Liver (tissue), 3 donors: ENCODE data around the gene DNAH1.

Experiments
- ATF3 ChIP-seq: IDR thresholded peaks from 2 replicates; pipeline ENCODE4 v1.6.1; 2016; ENCODE audit warnings: antibody characterized with exemption
- CTCF ChIP-seq: fragments of 150-350 bp; IDR thresholded peaks from 2 replicates; pipeline ENCODE4 v1.5.1; 2017; ENCODE audit warnings: improper control_type of control experiment, low read depth, low read length; ENCODE audit not compliant: missing input control
- EGR1 ChIP-seq, 2 donors: IDR thresholded peaks; 2 replicates each; pipeline ENCODE4 v1.6.1; 2016 to 2018; ENCODE audit warnings: antibody characterized with exemption in 2 of 2, low read depth in 2 of 2
- GABPA ChIP-seq, 2 donors: IDR thresholded peaks in 1 of 2; conservative IDR thresholded peaks in 1 of 2; 2 replicates each; pipeline ENCODE4 v1.6.1; 2016; ENCODE audit warnings: antibody characterized with exemption in 2 of 2, mild to moderate bottlenecking in 1 of 2, moderate library complexity in 1 of 2
- HNF4G ChIP-seq: IDR thresholded peaks from 2 replicates; pipeline ENCODE4 v1.6.1; 2016; ENCODE audit warnings: antibody characterized with exemption
- JUND ChIP-seq, 2 donors: IDR thresholded peaks; 2 replicates each; pipeline ENCODE4 v1.6.1; 2016; ENCODE audit warnings: antibody characterized with exemption in 2 of 2
- MAX ChIP-seq: IDR thresholded peaks from 2 replicates; pipeline ENCODE4 v1.6.1; 2016; ENCODE audit warnings: antibody characterized with exemption
- RAD21 ChIP-seq, 2 donors: IDR thresholded peaks; 2 replicates each; pipeline ENCODE4 v1.6.1; 2016; ENCODE audit warnings: antibody characterized with exemption in 2 of 2, mild to moderate bottlenecking in 2 of 2
- REST ChIP-seq: IDR thresholded peaks from 2 replicates; pipeline ENCODE4 v1.6.1; 2016; ENCODE audit warnings: antibody characterized with exemption, mild to moderate bottlenecking
- SP1 ChIP-seq: IDR thresholded peaks from 2 replicates; pipeline ENCODE4 v1.6.1; 2018; ENCODE audit warnings: antibody characterized with exemption, mild to moderate bottlenecking
- TAF1 ChIP-seq: conservative IDR thresholded peaks from 2 replicates; pipeline ENCODE4 v1.6.1; 2016; ENCODE audit warnings: antibody characterized with exemption, mild to moderate bottlenecking
- YY1 ChIP-seq: IDR thresholded peaks from 2 replicates; pipeline ENCODE4 v1.6.1; 2016; ENCODE audit warnings: antibody characterized with exemption, mild to moderate bottlenecking
- ZBTB33 ChIP-seq: IDR thresholded peaks from 2 replicates; pipeline ENCODE4 v1.6.1; 2016; ENCODE audit warnings: antibody characterized with exemption
- donor health status: healthy.
- donor health status: healthy.

GRCh38 chr3:52341123-52341522 lies 25.0 kb downstream of the DNAH1 start:
- TF ChIP-seq RAD21 (IDR thresholded peaks at IDR 0.05) (no peak), CTCF (no peak), MAX (no peak), ATF3 (no peak), TAF1 (no peak), REST (no peak), GABPA (IDR thresholded peaks at IDR 0.05 in 1 of 2, conservative IDR thresholded peaks at IDR 0.05 in 1 of 2) (no peak), HNF4G (no peak), ZBTB33 (no peak), JUND (IDR thresholded peaks at IDR 0.05) (no peak), EGR1 (IDR thresholded peaks at IDR 0.05; ENCODE audit: low read depth in 2 of 2) (no peak), YY1 (no peak), SP1 (no peak)
